Central memory CD8-positive, alpha-beta T cell (primary cell): Measurements from ENCODE around the gene CYP26B1.
A peak's percentile ranks its signal among the peaks of the same experiment; 100 is the strongest.

Experiments
- ATAC-seq: fragments of 150-1000 bp; cut with Tn5 transposase; replicated peaks from 2 replicates; pipeline ENCODE4 v1.10.0; 2022; ENCODE audit warnings: mild to moderate bottlenecking, moderate FRiP score, moderate number of reproducible peaks; ENCODE audit not compliant: poor library complexity, severe bottlenecking; ENCODE audit errors: extremely low read depth
- DNase-seq, 2 donors: peaks; one replicate each; pipeline ENCODE4 v3.0.0; 2021; ENCODE audit warnings: low spot score in 2 of 2
- H3K27ac Mint-ChIP-seq: one replicate; pipeline ENCODE4 v1.8.0; 2022; ENCODE audit warnings: low read depth, mild to moderate bottlenecking, moderate library complexity, mixed read lengths
- H3K27me3 Mint-ChIP-seq: one replicate; pipeline ENCODE4 v1.8.0; 2022; ENCODE audit warnings: mixed read lengths
- H3K36me3 Mint-ChIP-seq: one replicate; pipeline ENCODE4 v1.8.0; 2022; ENCODE audit warnings: mild to moderate bottlenecking, moderate library complexity, mixed read lengths; ENCODE audit not compliant: insufficient read depth
- H3K4me1 Mint-ChIP-seq: one replicate; pipeline ENCODE4 v1.8.0; 2022; ENCODE audit warnings: mixed read lengths
- H3K4me3 Mint-ChIP-seq: one replicate; pipeline ENCODE4 v1.8.0; 2022; ENCODE audit warnings: mild to moderate bottlenecking, moderate library complexity, mixed read lengths
- H3K9me3 Mint-ChIP-seq: one replicate; pipeline ENCODE4 v1.8.0; 2022; ENCODE audit warnings: mixed read lengths

Gene CYP26B1

DNA sequence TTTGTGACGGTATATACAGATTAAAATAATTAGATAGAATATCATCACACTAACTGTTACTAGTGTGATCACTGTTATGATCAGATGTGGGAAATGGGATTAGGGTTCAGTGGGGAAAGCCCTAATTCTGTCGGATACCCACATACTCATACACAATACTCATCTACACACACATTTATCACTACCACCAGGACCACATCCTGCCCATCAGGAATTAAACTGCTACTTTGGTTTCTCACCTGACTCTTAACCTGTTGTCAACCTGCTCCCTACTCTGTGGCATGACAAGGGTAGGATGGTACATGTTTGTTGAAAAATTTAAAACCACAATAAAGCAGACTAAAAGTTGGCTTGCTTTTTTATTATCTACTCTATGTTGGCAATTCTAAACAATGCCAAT lies 24.8 kb upstream of the CYP26B1 start:
- DNase-seq, result no peak
- Mint-ChIP-seq H3K4me1 (peaks cover 15% of the 10 kb centered on the region), H3K9me3 (no peaks in the 10 kb centered on the region), H3K36me3 (peaks cover 5% of the 10 kb centered on the region), H3K27me3 (no peaks in the 10 kb centered on the region), H3K4me3 (no peak overlapping the region), H3K27ac (no peak overlapping the region)
- ATAC-seq, result peak; percentile 43

DNA sequence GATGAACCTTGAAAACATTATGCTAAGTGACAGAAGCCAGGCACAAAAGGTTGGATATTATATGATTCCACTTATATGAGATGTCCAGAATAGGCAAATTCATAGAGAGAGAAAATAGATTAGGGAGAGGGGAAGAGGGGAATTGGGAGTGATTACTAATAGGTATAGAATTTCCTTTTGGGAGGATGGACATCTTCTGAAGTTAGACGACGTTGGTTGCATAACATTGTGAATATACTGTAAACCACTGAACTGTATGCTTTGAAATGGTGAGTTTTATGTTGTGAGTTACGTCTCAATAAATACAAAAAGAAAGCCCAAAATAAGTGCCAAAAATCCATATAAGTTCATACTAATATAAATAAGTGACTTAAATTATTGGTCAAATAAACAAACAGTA lies 18.6 kb upstream of the CYP26B1 start:
- no peaks in the 10 kb centered on the region for H3K36me3 Mint-ChIP-seq
- peaks cover 11% of the 10 kb centered on the region for H3K27me3 Mint-ChIP-seq
- no peak for ATAC-seq
- no peaks in the 10 kb centered on the region for H3K4me1 Mint-ChIP-seq
- DNase-seq, result no peak
- H3K9me3 Mint-ChIP-seq, result no peaks in the 10 kb centered on the region
- no peak overlapping the region for H3K27ac Mint-ChIP-seq
- H3K4me3 Mint-ChIP-seq, result no peak overlapping the region

DNA sequence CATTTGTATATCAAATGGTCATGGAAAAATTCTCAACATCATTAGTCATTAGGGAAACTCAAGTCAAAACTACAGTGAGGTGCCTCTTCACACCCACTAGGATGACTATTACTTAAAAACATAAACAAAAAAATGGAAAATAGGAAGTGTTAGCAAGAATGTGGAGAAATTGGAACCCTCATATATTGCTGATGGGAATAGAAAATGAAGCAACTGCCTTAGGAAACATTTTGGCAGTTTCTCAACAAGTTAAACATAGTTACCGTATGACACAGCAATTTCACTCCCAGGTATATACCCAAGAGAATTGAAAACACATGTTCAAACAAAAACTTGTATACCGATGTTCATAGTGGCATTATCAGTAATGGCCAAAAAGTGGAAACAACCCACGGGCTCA lies 18.1 kb upstream of the CYP26B1 start:
- peaks cover 12% of the 10 kb centered on the region for H3K27me3 Mint-ChIP-seq

DNA sequence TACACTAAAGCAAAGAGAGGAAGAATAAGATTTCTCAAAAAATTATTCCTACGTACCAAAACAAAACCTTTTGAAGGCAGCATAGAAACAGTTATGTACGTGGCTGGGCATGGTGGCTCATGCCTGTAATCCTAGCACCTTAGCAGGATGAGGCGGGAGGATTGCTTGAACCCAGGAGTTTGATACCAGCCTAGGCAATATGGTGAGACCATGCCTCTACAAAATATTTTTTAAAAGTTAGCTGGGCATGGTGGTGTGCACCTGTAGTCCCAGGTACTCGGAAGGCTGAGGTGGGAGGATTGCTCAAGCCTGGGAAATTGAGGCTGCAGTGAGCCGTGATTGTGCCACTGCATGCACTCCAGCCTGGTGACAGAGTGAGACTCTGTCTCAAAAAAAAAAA lies 14.9 kb upstream of the CYP26B1 start:
- no peaks in the 10 kb centered on the region for H3K9me3 Mint-ChIP-seq
- ATAC-seq, result no peak
- no peak for DNase-seq
- H3K36me3 Mint-ChIP-seq, result no peaks in the 10 kb centered on the region
- peaks cover 38% of the 10 kb centered on the region for H3K27me3 Mint-ChIP-seq
- H3K4me1 Mint-ChIP-seq, result no peaks in the 10 kb centered on the region
- no peak overlapping the region for H3K4me3 Mint-ChIP-seq
- no peak overlapping the region for H3K27ac Mint-ChIP-seq

More for the DNA sequence above, 18.1 kb upstream of the CYP26B1 start:
- no peak overlapping the region for H3K4me3 Mint-ChIP-seq
- DNase-seq (no peak), ATAC-seq (no peak)
- no peaks in the 10 kb centered on the region for H3K4me1 Mint-ChIP-seq
- H3K27ac Mint-ChIP-seq, result no peak overlapping the region
- H3K36me3 Mint-ChIP-seq, result no peaks in the 10 kb centered on the region
- no peaks in the 10 kb centered on the region for H3K9me3 Mint-ChIP-seq

DNA sequence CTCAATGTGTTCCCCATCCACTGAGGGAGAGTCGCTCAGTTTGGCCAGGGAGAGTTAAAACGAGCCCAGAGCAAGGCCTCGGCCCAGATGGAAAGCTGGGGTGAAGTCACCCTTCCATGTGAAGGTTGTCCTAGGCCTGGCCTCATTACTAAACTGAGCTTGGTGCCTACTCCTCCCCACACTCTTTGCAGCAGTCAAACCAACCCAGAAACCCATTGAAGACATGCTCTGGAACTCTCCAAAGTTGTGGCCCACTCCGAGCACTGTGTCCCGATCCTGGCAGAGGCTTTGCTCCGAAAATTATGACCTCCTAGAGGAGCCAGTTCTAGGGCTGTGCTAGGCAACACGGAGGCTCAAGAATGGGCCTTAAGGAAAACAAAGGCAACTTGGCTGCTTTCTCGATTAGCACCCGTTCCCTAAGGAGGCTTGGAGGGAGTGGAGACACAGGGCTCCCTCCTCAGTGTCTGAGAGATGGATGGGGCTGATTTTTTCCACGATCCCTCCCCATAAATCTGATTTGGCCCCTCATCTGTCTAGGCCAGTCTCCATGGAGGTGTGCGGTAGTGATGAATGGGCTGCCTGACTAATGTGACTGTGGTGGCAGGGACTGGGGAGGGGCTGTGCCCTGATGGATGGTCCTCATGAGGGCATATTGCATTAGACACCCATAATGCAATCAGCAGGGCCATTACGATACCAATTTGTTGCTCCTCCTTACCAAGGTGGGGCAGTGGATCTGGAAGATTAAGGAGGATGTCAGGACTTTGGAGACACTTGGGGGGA lies 11.7 kb upstream of the CYP26B1 start:
- H3K4me3 Mint-ChIP-seq, result no peak overlapping the region
- no peaks in the 10 kb centered on the region for H3K36me3 Mint-ChIP-seq
- H3K27me3 Mint-ChIP-seq, result peaks cover 69% of the 10 kb centered on the region
- DNase-seq, result peak; percentile 1 to 6
- H3K4me1 Mint-ChIP-seq, result no peaks in the 10 kb centered on the region
- H3K9me3 Mint-ChIP-seq, result no peaks in the 10 kb centered on the region
- no peak overlapping the region for H3K27ac Mint-ChIP-seq
- ATAC-seq, result no peak

DNA sequence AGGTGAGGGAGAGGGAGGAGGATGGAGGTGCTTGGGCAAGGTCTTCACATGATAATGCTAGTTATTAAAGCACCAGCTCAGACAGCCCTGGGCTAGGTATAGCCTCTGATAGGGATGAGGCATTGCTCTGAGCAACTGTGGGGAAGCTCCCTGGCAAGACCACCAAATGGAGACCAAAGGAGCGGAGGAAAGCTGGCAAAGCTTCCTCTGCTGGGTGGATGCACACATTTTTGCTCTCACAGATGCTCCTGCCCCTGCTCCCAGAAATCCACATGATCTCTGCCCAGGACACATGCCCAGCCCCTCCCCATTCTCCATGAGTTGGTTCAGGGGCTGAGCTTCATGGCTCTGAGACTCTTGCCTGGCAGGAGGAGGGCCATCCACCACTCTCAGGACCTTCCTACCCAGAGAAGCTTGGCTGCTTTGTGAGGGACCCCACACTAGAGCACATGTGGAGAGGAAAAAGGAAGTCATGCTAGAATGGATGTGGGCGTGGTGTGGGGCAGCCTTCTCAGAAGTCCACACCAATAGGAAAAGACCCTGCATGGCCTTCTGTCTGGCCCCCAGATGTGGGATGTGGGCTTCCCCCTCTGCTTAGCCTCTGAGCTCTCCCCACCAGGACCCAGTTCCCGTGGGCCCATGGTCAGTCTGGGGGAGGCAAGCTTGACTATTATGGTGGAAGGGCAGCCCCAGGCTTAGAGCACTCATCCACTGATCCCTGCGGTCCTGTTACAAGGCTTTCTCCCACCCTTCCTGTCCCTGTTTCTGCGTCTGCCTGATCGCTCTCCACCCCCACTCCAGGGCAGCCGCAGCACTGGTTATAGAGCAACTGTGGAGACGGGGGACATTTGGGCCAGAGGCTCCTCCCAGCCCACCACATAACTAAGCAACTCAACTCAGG lies 10.5 kb upstream of the CYP26B1 start:
- peaks cover 82% of the 10 kb centered on the region for H3K27me3 Mint-ChIP-seq
- DNase-seq (peak; percentile 1 to 2), ATAC-seq (no peak)

DNA sequence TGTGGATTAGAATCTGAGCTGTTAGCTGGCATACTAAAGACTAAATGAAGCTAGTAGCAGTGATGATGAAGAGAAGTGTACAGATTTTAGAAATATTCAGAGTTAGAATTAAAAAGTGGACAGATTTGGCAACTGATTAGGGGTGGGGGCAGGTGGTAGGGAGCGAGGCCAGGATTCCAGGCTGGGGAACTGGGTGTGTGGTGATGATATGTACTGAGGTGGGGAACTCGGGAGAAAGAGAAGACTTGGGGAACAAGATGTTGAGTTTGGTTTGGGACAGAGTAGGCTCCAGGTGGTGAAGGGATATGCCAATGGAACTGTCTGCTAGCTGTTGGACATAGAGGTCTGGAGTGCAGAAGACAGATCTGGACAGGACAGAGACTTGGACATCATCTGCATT lies 9.2 kb upstream of the CYP26B1 start:
- Mint-ChIP-seq H3K9me3 (no peaks in the 10 kb centered on the region), H3K4me3 (no peak overlapping the region), H3K4me1 (no peaks in the 10 kb centered on the region), H3K36me3 (peaks cover 1% of the 10 kb centered on the region), H3K27ac (no peak overlapping the region), H3K27me3 (peaks cover 85% of the 10 kb centered on the region)
- DNase-seq (peak in 1 of 2 donors; percentile 0), ATAC-seq (no peak)

More for the DNA sequence above, 10.5 kb upstream of the CYP26B1 start:
- Mint-ChIP-seq H3K27ac (no peak overlapping the region), H3K36me3 (no peaks in the 10 kb centered on the region), H3K9me3 (no peaks in the 10 kb centered on the region), H3K4me3 (no peak overlapping the region), H3K4me1 (no peaks in the 10 kb centered on the region)

DNA sequence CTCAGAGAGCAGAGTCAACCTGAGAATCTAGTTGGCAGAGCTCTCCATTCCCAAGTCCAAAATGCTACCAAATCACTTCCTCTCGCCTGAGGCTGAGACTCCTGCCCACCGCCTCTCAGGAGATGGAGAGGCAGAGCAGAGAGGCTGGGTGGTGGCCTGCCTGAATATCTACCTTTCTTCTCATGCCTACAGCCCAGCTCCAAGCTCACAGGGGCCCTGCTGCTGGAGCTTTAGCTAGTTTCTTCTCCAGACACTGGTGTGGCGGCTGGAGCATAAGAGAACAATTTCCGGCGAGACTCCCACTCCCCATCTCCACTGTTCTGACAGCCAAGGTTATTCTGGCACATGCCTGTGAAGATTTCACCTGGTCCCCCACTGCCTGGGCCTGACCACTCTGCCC lies 8.1 kb upstream of the CYP26B1 start:
- H3K27ac Mint-ChIP-seq, result no peak overlapping the region
- H3K36me3 Mint-ChIP-seq, result peaks cover 1% of the 10 kb centered on the region
- H3K9me3 Mint-ChIP-seq, result no peaks in the 10 kb centered on the region
- peaks cover 90% of the 10 kb centered on the region for H3K27me3 Mint-ChIP-seq
- peak; percentile 2 to 7 for DNase-seq
- ATAC-seq, result no peak
- no peak overlapping the region for H3K4me3 Mint-ChIP-seq
- no peaks in the 10 kb centered on the region for H3K4me1 Mint-ChIP-seq

DNA sequence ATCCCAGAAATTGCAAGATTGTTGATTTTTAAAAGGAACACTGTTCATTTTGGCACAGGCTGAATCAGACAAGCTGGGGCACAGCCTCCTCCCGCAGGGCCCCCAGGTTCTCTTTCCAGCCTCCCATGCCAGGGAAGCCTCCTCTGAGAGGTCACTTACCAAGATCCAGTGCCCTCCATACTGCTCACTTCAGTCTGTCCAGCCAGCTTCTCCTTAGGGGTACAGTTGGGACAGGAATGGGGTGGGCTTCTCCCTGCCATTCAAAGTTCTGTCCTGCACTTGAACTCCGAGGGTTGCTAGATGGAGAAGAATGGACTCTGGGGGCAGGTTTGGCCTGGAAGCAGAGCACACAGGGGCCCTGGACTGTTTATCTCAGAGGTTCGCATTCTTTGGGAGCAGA lies 7.5 kb upstream of the CYP26B1 start:
- Mint-ChIP-seq H3K9me3 (no peaks in the 10 kb centered on the region), H3K27me3 (peaks cover 90% of the 10 kb centered on the region), H3K4me1 (peaks cover 5% of the 10 kb centered on the region), H3K36me3 (peaks cover 1% of the 10 kb centered on the region), H3K4me3 (no peak overlapping the region), H3K27ac (no peak overlapping the region)
- peak in 1 of 2 donors; percentile 0 for DNase-seq
- ATAC-seq, result no peak

DNA sequence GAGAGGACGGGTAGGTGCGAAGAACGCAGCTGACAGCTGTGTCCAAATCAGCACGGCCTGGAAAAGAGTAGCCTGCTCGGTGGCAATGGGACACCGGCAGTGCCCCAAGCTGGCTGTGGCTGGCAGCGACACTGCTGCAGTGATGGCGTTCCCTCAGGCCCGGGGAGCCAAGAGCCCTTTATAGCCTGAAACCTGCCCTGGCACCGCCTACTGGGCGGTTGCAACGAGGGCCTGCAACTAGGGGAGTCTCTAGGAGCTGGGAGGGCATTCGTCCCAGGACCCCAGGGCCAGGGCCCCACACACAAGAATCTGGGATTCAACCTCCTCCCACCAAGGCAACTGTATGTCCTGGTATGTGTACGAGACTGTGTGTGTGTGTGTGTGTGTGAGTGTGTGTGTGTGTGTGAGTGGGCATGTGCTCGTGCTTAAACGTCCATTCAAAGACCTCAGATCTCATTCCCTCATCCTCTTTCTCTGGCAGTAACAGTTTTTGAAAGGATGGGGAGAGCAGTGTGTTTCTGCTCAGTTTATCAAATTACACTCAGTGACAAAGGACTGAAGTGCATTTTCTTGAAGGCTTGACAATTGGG lies 6.8 kb upstream of the CYP26B1 start:
- DNase-seq (peak in 1 of 2 donors; percentile 7), ATAC-seq (no peak)
- Mint-ChIP-seq H3K4me1 (peaks cover 12% of the 10 kb centered on the region), H3K27me3 (peaks cover 90% of the 10 kb centered on the region), H3K36me3 (peaks cover 1% of the 10 kb centered on the region), H3K4me3 (no peak overlapping the region), H3K27ac (no peak overlapping the region), H3K9me3 (no peaks in the 10 kb centered on the region)

DNA sequence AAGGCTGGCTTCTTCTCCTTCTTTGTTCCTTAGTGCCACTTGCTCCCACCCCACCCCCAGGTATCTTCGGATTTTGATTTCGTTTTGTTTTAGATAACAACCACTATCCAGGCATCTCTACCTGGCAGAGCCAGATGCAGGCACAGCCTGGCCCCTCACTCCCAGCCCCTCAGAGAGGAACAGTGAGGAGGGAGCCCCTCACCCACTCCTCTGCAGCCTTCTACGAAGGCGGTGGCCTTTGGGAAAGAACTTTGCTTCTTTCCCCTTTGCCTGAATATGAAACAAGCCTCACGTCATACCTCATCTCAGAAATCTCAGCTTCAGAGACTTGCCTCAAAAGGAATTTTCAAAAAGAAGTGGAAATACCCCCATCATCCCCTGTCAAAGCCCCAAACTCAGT lies 6.3 kb upstream of the CYP26B1 start:
- no peak overlapping the region for H3K27ac Mint-ChIP-seq
- no peak overlapping the region for H3K4me3 Mint-ChIP-seq
- DNase-seq (no peak), ATAC-seq (no peak)
- H3K27me3 Mint-ChIP-seq, result peaks cover 93% of the 10 kb centered on the region
- H3K36me3 Mint-ChIP-seq, result peaks cover 1% of the 10 kb centered on the region
- H3K9me3 Mint-ChIP-seq, result no peaks in the 10 kb centered on the region
- peaks cover 17% of the 10 kb centered on the region for H3K4me1 Mint-ChIP-seq

DNA sequence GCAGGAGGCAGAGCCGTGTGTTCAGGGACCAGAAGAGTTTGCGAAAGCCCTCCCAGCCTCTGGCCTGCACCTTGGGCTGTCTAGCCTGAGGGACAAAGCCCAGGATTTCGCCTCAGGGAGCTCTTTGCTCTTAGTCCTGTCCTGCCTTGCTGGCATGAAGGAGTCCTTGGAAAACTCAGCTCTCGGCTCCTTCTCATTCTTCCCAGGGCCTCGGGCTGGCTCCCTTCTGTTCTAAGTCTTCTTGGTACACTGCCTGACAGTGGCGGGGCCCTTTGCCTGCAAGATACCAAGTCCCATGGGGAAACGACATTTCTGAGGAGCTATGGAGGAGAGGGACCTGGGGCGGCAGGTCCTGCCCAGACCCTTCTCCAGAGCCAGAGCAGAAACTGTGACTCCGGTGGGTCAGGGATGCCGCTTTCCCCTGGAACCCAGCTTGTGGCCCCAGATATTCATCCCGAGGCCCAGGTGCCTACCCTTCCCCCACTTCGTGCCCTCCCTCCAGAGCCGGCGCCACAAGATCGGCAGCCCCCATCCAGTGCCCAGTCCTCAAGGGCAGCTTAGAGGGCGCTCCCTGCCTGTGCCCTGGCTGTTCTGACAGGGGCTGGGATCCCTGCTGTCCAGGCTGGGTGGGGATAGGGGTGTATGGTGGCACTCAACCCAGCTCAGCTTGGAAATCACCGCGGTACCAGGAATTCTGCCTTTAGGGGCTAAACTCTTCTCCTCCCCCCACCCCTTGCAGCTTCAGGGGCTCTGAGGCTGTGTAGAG lies 5.5 kb upstream of the CYP26B1 start:
- no peaks in the 10 kb centered on the region for H3K9me3 Mint-ChIP-seq
- peaks cover 23% of the 10 kb centered on the region for H3K4me1 Mint-ChIP-seq
- H3K4me3 Mint-ChIP-seq, result no peak overlapping the region
- DNase-seq, result peak; percentile 6 to 10
- no peak for ATAC-seq
- peaks cover 93% of the 10 kb centered on the region for H3K27me3 Mint-ChIP-seq
- peaks cover 1% of the 10 kb centered on the region for H3K36me3 Mint-ChIP-seq
- no peak overlapping the region for H3K27ac Mint-ChIP-seq
